HEK293T (cell line): ENCODE results near the gene NELFA.

ENCODE experiments used
- CTCF ChIA-PET: fragments of 350-600 bp; formaldehyde crosslinking; extraction: SDS; loops from one replicate; lab custom pipeline; 2021; ENCODE audit warnings: antibody characterized with exemption, inconsistent platforms; lab: Yijun Ruan, JAX
- POLR2A ChIA-PET: fragments of 350-600 bp; formaldehyde crosslinking; extraction: SDS; loops from one replicate; lab custom pipeline; 2020; ENCODE audit warnings: antibody characterized with exemption, inconsistent platforms; lab: Yijun Ruan, JAX
- DNase-seq: peaks from one replicate; pipeline ENCODE4 v3.0.0; 2012; ENCODE audit warnings: mixed read lengths; ENCODE audit errors: extremely low spot score
- ARNT ChIP-seq: fragments of 450-650 bp; IDR thresholded peaks from 2 replicates; pipeline ENCODE4 v1.6.1; 2017; ENCODE audit warnings: mild to moderate bottlenecking
- BHLHE40 ChIP-seq: fragments of 450-650 bp; IDR thresholded peaks from 2 replicates; pipeline ENCODE4 v1.6.1; 2016; ENCODE audit warnings: mild to moderate bottlenecking, moderate library complexity, borderline replicate concordance
- CTBP1 ChIP-seq: fragments of 450-650 bp; IDR thresholded peaks from 2 replicates; pipeline ENCODE4 v1.6.1; 2016; ENCODE audit warnings: borderline replicate concordance
- ELF4 ChIP-seq: fragments of 450-650 bp; IDR thresholded peaks from 2 replicates; pipeline ENCODE4 v1.6.1; 2017; ENCODE audit warnings: antibody characterized with exemption
- FOXA1 ChIP-seq: fragments of 450-650 bp; IDR thresholded peaks from 2 replicates; pipeline ENCODE4 v1.6.1; 2016; ENCODE audit warnings: mild to moderate bottlenecking
- FOXK2 ChIP-seq: fragments of 450-650 bp; IDR thresholded peaks from 2 replicates; pipeline ENCODE4 v1.6.1; 2016; ENCODE audit warnings: mild to moderate bottlenecking
- FOXM1 ChIP-seq: fragments of 450-650 bp; IDR thresholded peaks from 2 replicates; pipeline ENCODE4 v1.6.1; 2017; ENCODE audit warnings: mild to moderate bottlenecking, borderline replicate concordance
- HDGF ChIP-seq: fragments of 450-650 bp; IDR thresholded peaks from 2 replicates; pipeline ENCODE4 v1.6.1; 2017; ENCODE audit warnings: antibody characterized with exemption, borderline replicate concordance
- L3MBTL2 ChIP-seq: fragments of 450-650 bp; conservative IDR thresholded peaks from 2 replicates; pipeline ENCODE4 v1.6.1; 2016; ENCODE audit warnings: mild to moderate bottlenecking
- LEF1 ChIP-seq: fragments of 450-650 bp; IDR thresholded peaks from 2 replicates; pipeline ENCODE4 v1.6.1; 2017; ENCODE audit warnings: mild to moderate bottlenecking, borderline replicate concordance
- NFRKB ChIP-seq: fragments of 450-650 bp; IDR thresholded peaks from 2 replicates; pipeline ENCODE4 v1.6.1; 2016; ENCODE audit warnings: mild to moderate bottlenecking, moderate library complexity
- PKNOX1 ChIP-seq: fragments of 450-650 bp; IDR thresholded peaks from 2 replicates; pipeline ENCODE4 v1.6.1; 2016
- SP1 ChIP-seq: fragments of 450-650 bp; IDR thresholded peaks from 2 replicates; pipeline ENCODE4 v1.6.1; 2017
- SUZ12 ChIP-seq: fragments of 450-650 bp; IDR thresholded peaks from 2 replicates; pipeline ENCODE4 v1.6.1; 2016; ENCODE audit warnings: mild to moderate bottlenecking
- TARDBP ChIP-seq: fragments of 450-650 bp; IDR thresholded peaks from 2 replicates; pipeline ENCODE4 v1.6.1; 2016
- ZNF384 ChIP-seq: fragments of 450-650 bp; IDR thresholded peaks from 2 replicates; pipeline ENCODE4 v1.6.1; 2016

NELFA gene

DNA sequence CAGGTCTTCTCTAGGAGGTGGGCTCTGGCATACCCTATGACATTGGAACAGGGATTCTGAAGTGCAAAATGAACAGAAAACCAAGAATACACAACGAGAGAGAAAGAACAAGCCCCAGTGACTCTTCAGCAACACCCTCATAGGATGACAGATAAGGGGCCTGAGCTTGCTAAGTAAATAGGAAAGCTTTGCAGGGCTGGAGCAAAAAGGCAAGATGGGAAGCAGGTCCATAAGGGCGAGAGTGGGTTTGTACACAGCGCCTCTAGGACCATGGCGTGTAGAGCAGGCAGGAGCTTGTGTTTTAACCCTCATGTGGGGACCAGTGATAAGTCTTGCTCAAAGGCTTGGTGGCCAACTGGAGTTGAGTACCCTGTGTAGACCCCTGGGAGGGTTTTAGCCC lies 45.8 kb downstream of the NELFA start:
- DNase-seq, result no peak
- ChIA-PET POLR2A (no interaction called here), CTCF (no interaction called here)
- no peak for TF ChIP-seq FOXK2
- no peak for TF ChIP-seq LEF1
- no peak for TF ChIP-seq SP1
- TF ChIP-seq ARNT, result no peak
- TF ChIP-seq L3MBTL2, result no peak
- TF ChIP-seq SUZ12, result no peak
- no peak for TF ChIP-seq CTBP1
- no peak for TF ChIP-seq ZNF384
- TF ChIP-seq NFRKB, result no peak
- TF ChIP-seq ELF4, result no peak
- TF ChIP-seq PKNOX1, result no peak
- no peak for TF ChIP-seq HDGF
- no peak for TF ChIP-seq TARDBP
- TF ChIP-seq FOXM1, result no peak
- TF ChIP-seq FOXA1, result no peak
- no peak for TF ChIP-seq BHLHE40

- CTCF ChIA-PET, result no interaction called here
- DNase-seq, result no peak
- POLR2A ChIA-PET, result no interaction called here
- TF ChIP-seq PKNOX1, result no peak
- TF ChIP-seq BHLHE40, result no peak
- no peak for TF ChIP-seq LEF1
- TF ChIP-seq HDGF, result no peak
- TF ChIP-seq ZNF384, result no peak
- TF ChIP-seq ARNT, result no peak
- TF ChIP-seq CTBP1, result no peak
- TF ChIP-seq NFRKB, result no peak
Observed at GRCh38 chr4:1961563-1961962, 47.2 kb downstream of the NELFA start.

- CTCF ChIA-PET, result no interaction called here
- DNase-seq, result no peak
- POLR2A ChIA-PET, result no interaction called here
Observed at GRCh38 chr4:1961038-1961437, 47.7 kb downstream of the NELFA start.

GRCh38 chr4:1960170-1960825 lies 48.5 kb downstream of the NELFA start:
- CTCF ChIA-PET, result no interaction called here
- POLR2A ChIA-PET, result no interaction called here
- TF ChIP-seq FOXK2, result no peak
- TF ChIP-seq SP1, result no peak
- no peak for TF ChIP-seq SUZ12
- no peak for TF ChIP-seq LEF1
- no peak for DNase-seq

More at GRCh38 chr4:1961038-1961437, 47.7 kb downstream of the NELFA start:
- TF ChIP-seq TARDBP (no peak), ARNT (no peak), FOXA1 (no peak), SUZ12 (no peak), CTBP1 (no peak), ELF4 (no peak), HDGF (no peak), L3MBTL2 (no peak), SP1 (no peak), PKNOX1 (no peak)

- ChIA-PET POLR2A (no interaction called here), CTCF (no interaction called here)
- TF ChIP-seq SP1 (no peak), CTBP1 (no peak), LEF1 (no peak), ELF4 (no peak), L3MBTL2 (no peak), NFRKB (no peak), BHLHE40 (no peak), TARDBP (no peak), PKNOX1 (no peak), FOXM1 (no peak), FOXA1 (no peak), SUZ12 (no peak), ZNF384 (no peak), HDGF (no peak), FOXK2 (no peak), ARNT (no peak)
- DNase-seq, result no peak
Observed at GRCh38 chr4:1959104-1959384, 49.7 kb downstream of the NELFA start.

- ChIA-PET CTCF (interaction anchor here (0.5 kb wide), 1 partner anchor 34 kb away, joined by 3 read pairs; no protein-coding TSS in a partner anchor), POLR2A (no interaction called here)
- no peak for DNase-seq
- no peak for TF ChIP-seq SUZ12
- TF ChIP-seq ELF4, result no peak
- no peak for TF ChIP-seq SP1
- TF ChIP-seq CTBP1, result no peak
- TF ChIP-seq FOXM1, result no peak
- no peak for TF ChIP-seq ARNT
- no peak for TF ChIP-seq HDGF
- no peak for TF ChIP-seq FOXA1
- no peak for TF ChIP-seq NFRKB
- TF ChIP-seq FOXK2, result no peak
- TF ChIP-seq ZNF384, result no peak
- no peak for TF ChIP-seq PKNOX1
- TF ChIP-seq LEF1, result no peak
- no peak for TF ChIP-seq L3MBTL2
- no peak for TF ChIP-seq BHLHE40
- no peak for TF ChIP-seq TARDBP
Observed at GRCh38 chr4:1958276-1959103, 50.3 kb downstream of the NELFA start.
